HEK293 (cell line): ENCODE measurements around the gene SMC1B.

Experiments used
- CTCF ChIA-PET: fragments of 350-600 bp; formaldehyde crosslinking; extraction: SDS; loops from one replicate; lab custom pipeline; 2021; ENCODE audit warnings: antibody characterized with exemption; lab: Yijun Ruan, JAX
- POLR2A ChIA-PET: fragments of 300-600 bp; formaldehyde crosslinking; extraction: SDS; loops from one replicate; lab custom pipeline; 2020; ENCODE audit warnings: antibody characterized with exemption, inconsistent platforms; lab: Yijun Ruan, JAX
- H3K27ac ChIP-seq: fragments of 200-500 bp; sonication (Bioruptor generic); 2 replicates; pipeline ENCODE4 v1.5.1; 2014; ENCODE audit warnings: low read depth, low read length, control low read depth, inconsistent platforms; ENCODE audit errors: extremely low read depth
- H3K36me3 ChIP-seq, 2 experiments: fragments of 200-500 bp in 1 of 2; sonication (Bioruptor generic) in 1 of 2; 1 replicate in 1 of 2; 2 replicates in 1 of 2; pipeline ENCODE4 v1.5.1; 2014 to 2017; ENCODE audit warnings: inconsistent platforms in 2 of 2, low read length in 2 of 2; ENCODE audit not compliant: control insufficient read depth in 2 of 2, insufficient read depth in 1 of 2
- H3K4me1 ChIP-seq: fragments of 200-500 bp; sonication (Bioruptor generic); 2 replicates; pipeline ENCODE4 v1.5.1; 2014; ENCODE audit warnings: mild to moderate bottlenecking, low read length, inconsistent platforms; ENCODE audit not compliant: control insufficient read depth, insufficient read depth
- H3K4me3 ChIP-seq: 2 replicates; pipeline ENCODE4 v1.5.1; 2011; ENCODE audit warnings: low read depth, mild to moderate bottlenecking, control low read depth, low read length, moderate library complexity
- H3K9me3 ChIP-seq: fragments of 200-500 bp; sonication (Bioruptor generic); 2 replicates; pipeline ENCODE4 v1.5.1; 2014; ENCODE audit warnings: low read depth, low read length, inconsistent platforms; ENCODE audit not compliant: control insufficient read depth, insufficient read depth
- EGR2 ChIP-seq: fragments of 450-650 bp; formaldehyde crosslinking; IDR thresholded peaks from 2 replicates; pipeline ENCODE4 v1.5.1; 2016; ENCODE audit warnings: low read depth, missing biosample characterization, missing genetic modification characterization
- FEZF1 ChIP-seq: fragments of 450-650 bp; formaldehyde crosslinking; IDR thresholded peaks from 2 replicates; pipeline ENCODE4 v1.5.1; 2016; ENCODE audit warnings: missing biosample characterization, missing genetic modification characterization
- KLF16 ChIP-seq: fragments of 450-650 bp; formaldehyde crosslinking; IDR thresholded peaks from 2 replicates; pipeline ENCODE4 v1.5.1; 2017; ENCODE audit warnings: missing biosample characterization, missing genetic modification characterization
- SP2 ChIP-seq: fragments of 450-650 bp; formaldehyde crosslinking; IDR thresholded peaks from 2 replicates; pipeline ENCODE4 v1.5.1; 2016; ENCODE audit warnings: missing biosample characterization, missing genetic modification characterization
- ZBTB20 ChIP-seq: fragments of 450-650 bp; formaldehyde crosslinking; IDR thresholded peaks from 2 replicates; pipeline ENCODE4 v1.5.1; 2016; ENCODE audit warnings: missing biosample characterization, missing genetic modification characterization
- ZBTB48 ChIP-seq: fragments of 450-650 bp; formaldehyde crosslinking; IDR thresholded peaks from 2 replicates; pipeline ENCODE4 v1.5.1; 2016; ENCODE audit warnings: missing biosample characterization, missing genetic modification characterization
- ZFHX2 ChIP-seq: fragments of 450-650 bp; formaldehyde crosslinking; conservative IDR thresholded peaks from 2 replicates; pipeline ENCODE4 v1.5.1; 2016; ENCODE audit warnings: missing biosample characterization, missing genetic modification characterization
- ZNF121 ChIP-seq: fragments of 450-650 bp; formaldehyde crosslinking; IDR thresholded peaks from 2 replicates; pipeline ENCODE4 v1.5.1; 2016; ENCODE audit warnings: missing biosample characterization, missing genetic modification characterization
- ZNF184 ChIP-seq: fragments of 450-650 bp; IDR thresholded peaks from 2 replicates; pipeline ENCODE4 v1.5.1; 2018; ENCODE audit warnings: missing biosample characterization, mild to moderate bottlenecking, missing genetic modification characterization
- ZNF239 ChIP-seq: fragments of 450-650 bp; formaldehyde crosslinking; IDR thresholded peaks from 2 replicates; pipeline ENCODE4 v1.5.1; 2016; ENCODE audit warnings: missing biosample characterization, missing genetic modification characterization
- ZNF266 ChIP-seq: fragments of 450-650 bp; formaldehyde crosslinking; IDR thresholded peaks from 2 replicates; pipeline ENCODE4 v1.5.1; 2016; ENCODE audit warnings: missing biosample characterization, missing genetic modification characterization, low read depth
- ZNF473 ChIP-seq: fragments of 450-650 bp; formaldehyde crosslinking; IDR thresholded peaks from 2 replicates; pipeline ENCODE4 v1.5.1; 2017; ENCODE audit warnings: missing biosample characterization, missing genetic modification characterization
- ZNF48 ChIP-seq: fragments of 450-650 bp; formaldehyde crosslinking; IDR thresholded peaks from 2 replicates; pipeline ENCODE4 v1.5.1; 2016; ENCODE audit warnings: missing biosample characterization, missing genetic modification characterization
- ZNF623 ChIP-seq: fragments of 450-650 bp; formaldehyde crosslinking; IDR thresholded peaks from 2 replicates; pipeline ENCODE4 v1.5.1; 2016; ENCODE audit warnings: missing biosample characterization, missing genetic modification characterization
- ZNF747 ChIP-seq: fragments of 450-650 bp; formaldehyde crosslinking; IDR thresholded peaks from 2 replicates; pipeline ENCODE4 v1.5.1; 2016; ENCODE audit warnings: missing biosample characterization, missing genetic modification characterization
- ZNF76 ChIP-seq: fragments of 450-650 bp; formaldehyde crosslinking; IDR thresholded peaks from 2 replicates; pipeline ENCODE4; 2016; ENCODE audit warnings: low read depth, missing biosample characterization, missing genetic modification characterization, borderline replicate concordance
- TF ChIP-seq, protein P1 (sequence below): fragments of 450-650 bp; formaldehyde crosslinking; IDR thresholded peaks from 2 replicates; pipeline ENCODE4 v1.5.1; 2016; ENCODE audit warnings: missing biosample characterization, missing genetic modification characterization, low read depth
- TF ChIP-seq, protein P2 (sequence below): fragments of 450-650 bp; formaldehyde crosslinking; IDR thresholded peaks from 2 replicates; pipeline ENCODE4 v1.5.1; 2016; ENCODE audit warnings: missing biosample characterization, missing genetic modification characterization
- TF ChIP-seq, protein P3 (sequence below): fragments of 450-650 bp; formaldehyde crosslinking; IDR thresholded peaks from 2 replicates; pipeline ENCODE4 v1.5.1; 2016; ENCODE audit warnings: missing biosample characterization, missing genetic modification characterization
- TF ChIP-seq, protein P4 (sequence below): fragments of 450-650 bp; formaldehyde crosslinking; IDR thresholded peaks from 2 replicates; pipeline ENCODE4 v1.5.1; 2016; ENCODE audit warnings: missing biosample characterization, missing genetic modification characterization, borderline replicate concordance
- TF ChIP-seq, protein P5 (sequence below): fragments of 450-650 bp; formaldehyde crosslinking; IDR thresholded peaks from 2 replicates; pipeline ENCODE4 v1.5.1; 2016; ENCODE audit warnings: missing biosample characterization, missing genetic modification characterization

The SMC1B gene

DNA sequence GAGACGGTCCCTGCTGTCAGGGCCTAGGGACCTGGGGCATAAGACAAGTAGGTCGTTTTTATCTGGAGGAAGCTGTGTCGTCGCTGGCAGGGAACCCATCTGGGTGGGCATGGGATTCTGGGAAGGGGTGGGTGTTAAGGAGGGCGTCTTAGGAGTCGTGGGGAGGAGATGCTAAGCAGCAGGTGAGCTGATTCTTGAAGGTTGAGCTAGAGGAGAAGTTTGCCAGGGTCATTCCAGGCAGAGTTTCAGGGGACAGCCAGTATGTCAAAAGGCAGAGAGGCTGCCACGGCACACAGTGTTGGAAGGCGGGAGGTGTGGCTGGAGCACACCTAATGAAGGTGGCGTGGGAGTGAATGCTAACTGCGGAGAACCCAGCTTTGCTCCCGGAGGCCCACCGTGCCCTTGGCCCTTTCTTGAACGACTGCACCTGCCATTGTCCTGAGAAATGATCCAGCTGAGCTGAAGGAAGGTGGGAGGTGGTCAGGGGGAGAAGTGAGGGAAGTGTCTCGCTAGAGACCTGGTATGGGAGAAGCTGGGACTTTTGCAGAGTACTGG is 102.3 kb downstream of the SMC1B start:
- peak overlapping the region; percentile 78 for H3K4me3 ChIP-seq
- H3K27ac ChIP-seq = no peak overlapping the region
- POLR2A ChIA-PET = no interaction called here
- TF ChIP-seq ZNF121 (tag by site-specific recombination) (no peak), ZNF473 (tag by site-specific recombination) (no peak), ZBTB48 (tag by site-specific recombination) (no peak; the same call in 1 of the 2 replicates), ZNF239 (no peak), ZNF747 (no peak), EGR2 (tag by site-specific recombination) (peak; percentile 54), ZNF76 (peak; percentile 69; the same call in 1 of the 2 replicates), ZNF48 (tag by site-specific recombination) (no peak), FEZF1 (tag by site-specific recombination) (no peak), ZFHX2 (tag by site-specific recombination) (peak; percentile 49; the same call in 1 of the 2 replicates), SP2 (tag by site-specific recombination) (peak; percentile 22; the same call in 1 of the 2 replicates), ZBTB20 (tag by site-specific recombination) (peak; percentile 23; the same call in 1 of the 2 replicates), KLF16 (tag by site-specific recombination) (no peak), ZNF184 (no peak), ZNF266 (tag by site-specific recombination) (no peak), ZNF623 (no peak)
- TF ChIP-seq, protein P1, sequence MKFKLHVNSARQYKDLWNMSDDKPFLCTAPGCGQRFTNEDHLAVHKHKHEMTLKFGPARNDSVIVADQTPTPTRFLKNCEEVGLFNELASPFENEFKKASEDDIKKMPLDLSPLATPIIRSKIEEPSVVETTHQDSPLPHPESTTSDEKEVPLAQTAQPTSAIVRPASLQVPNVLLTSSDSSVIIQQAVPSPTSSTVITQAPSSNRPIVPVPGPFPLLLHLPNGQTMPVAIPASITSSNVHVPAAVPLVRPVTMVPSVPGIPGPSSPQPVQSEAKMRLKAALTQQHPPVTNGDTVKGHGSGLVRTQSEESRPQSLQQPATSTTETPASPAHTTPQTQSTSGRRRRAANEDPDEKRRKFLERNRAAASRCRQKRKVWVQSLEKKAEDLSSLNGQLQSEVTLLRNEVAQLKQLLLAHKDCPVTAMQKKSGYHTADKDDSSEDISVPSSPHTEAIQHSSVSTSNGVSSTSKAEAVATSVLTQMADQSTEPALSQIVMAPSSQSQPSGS (tag by site-specific recombination) = no peak
- TF ChIP-seq, protein P2, sequence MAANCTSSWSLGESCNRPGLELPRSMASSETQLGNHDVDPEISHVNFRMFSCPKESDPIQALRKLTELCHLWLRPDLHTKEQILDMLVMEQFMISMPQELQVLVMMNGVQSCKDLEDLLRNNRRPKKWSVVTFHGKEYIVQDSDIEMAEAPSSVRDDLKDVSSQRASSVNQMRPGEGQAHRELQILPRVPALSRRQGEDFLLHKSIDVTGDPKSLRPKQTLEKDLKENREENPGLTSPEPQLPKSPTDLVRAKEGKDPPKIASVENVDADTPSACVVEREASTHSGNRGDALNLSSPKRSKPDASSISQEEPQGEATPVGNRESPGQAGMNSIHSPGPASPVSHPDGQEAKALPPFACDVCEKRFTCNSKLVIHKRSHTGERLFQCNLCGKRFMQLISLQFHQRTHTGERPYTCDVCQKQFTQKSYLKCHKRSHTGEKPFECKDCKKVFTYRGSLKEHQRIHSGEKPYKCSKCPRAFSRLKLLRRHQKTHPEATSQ (tag by site-specific recombination) = no peak
- TF ChIP-seq, protein P3, sequence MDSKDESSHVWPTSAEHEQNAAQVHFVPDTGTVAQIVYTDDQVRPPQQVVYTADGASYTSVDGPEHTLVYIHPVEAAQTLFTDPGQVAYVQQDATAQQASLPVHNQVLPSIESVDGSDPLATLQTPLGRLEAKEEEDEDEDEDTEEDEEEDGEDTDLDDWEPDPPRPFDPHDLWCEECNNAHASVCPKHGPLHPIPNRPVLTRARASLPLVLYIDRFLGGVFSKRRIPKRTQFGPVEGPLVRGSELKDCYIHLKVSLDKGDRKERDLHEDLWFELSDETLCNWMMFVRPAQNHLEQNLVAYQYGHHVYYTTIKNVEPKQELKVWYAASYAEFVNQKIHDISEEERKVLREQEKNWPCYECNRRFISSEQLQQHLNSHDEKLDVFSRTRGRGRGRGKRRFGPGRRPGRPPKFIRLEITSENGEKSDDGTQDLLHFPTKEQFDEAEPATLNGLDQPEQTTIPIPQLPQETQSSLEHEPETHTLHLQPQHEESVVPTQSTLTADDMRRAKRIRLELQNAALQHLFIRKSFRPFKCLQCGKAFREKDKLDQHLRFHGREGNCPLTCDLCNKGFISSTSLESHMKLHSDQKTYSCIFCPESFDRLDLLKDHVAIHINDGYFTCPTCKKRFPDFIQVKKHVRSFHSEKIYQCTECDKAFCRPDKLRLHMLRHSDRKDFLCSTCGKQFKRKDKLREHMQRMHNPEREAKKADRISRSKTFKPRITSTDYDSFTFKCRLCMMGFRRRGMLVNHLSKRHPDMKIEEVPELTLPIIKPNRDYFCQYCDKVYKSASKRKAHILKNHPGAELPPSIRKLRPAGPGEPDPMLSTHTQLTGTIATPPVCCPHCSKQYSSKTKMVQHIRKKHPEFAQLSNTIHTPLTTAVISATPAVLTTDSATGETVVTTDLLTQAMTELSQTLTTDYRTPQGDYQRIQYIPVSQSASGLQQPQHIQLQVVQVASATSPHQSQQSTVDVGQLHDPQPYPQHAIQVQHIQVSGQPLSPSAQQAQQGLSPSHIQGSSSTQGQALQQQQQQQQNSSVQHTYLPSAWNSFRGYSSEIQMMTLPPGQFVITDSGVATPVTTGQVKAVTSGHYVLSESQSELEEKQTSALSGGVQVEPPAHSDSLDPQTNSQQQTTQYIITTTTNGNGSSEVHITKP (tag by site-specific recombination) = no peak
- TF ChIP-seq, protein P4, sequence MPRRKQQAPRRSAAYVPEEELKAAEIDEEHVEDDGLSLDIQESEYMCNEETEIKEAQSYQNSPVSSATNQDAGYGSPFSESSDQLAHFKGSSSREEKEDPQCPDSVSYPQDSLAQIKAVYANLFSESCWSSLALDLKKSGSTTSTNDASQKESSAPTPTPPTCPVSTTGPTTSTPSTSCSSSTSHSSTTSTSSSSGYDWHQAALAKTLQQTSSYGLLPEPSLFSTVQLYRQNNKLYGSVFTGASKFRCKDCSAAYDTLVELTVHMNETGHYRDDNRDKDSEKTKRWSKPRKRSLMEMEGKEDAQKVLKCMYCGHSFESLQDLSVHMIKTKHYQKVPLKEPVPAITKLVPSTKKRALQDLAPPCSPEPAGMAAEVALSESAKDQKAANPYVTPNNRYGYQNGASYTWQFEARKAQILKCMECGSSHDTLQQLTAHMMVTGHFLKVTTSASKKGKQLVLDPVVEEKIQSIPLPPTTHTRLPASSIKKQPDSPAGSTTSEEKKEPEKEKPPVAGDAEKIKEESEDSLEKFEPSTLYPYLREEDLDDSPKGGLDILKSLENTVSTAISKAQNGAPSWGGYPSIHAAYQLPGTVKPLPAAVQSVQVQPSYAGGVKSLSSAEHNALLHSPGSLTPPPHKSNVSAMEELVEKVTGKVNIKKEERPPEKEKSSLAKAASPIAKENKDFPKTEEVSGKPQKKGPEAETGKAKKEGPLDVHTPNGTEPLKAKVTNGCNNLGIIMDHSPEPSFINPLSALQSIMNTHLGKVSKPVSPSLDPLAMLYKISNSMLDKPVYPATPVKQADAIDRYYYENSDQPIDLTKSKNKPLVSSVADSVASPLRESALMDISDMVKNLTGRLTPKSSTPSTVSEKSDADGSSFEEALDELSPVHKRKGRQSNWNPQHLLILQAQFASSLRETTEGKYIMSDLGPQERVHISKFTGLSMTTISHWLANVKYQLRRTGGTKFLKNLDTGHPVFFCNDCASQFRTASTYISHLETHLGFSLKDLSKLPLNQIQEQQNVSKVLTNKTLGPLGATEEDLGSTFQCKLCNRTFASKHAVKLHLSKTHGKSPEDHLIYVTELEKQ (tag by site-specific recombination) = no peak
- TF ChIP-seq, protein P5, sequence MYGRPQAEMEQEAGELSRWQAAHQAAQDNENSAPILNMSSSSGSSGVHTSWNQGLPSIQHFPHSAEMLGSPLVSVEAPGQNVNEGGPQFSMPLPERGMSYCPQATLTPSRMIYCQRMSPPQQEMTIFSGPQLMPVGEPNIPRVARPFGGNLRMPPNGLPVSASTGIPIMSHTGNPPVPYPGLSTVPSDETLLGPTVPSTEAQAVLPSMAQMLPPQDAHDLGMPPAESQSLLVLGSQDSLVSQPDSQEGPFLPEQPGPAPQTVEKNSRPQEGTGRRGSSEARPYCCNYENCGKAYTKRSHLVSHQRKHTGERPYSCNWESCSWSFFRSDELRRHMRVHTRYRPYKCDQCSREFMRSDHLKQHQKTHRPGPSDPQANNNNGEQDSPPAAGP (tag by site-specific recombination) = 0 out of 2 replicates have a peak, but pooled peaks have one; percentile 36
- no peaks in the 10 kb centered on the region for H3K9me3 ChIP-seq
- peaks cover 16% of the 10 kb centered on the region for H3K4me1 ChIP-seq
- CTCF ChIA-PET = no interaction called here
- H3K36me3 ChIP-seq = peaks cover 0 to 8% of the 10 kb centered on the region in 2 experiments; a peak in 2 of 3 replicates
